Lower leg skin (tissue), 4 donors: Measurements from ENCODE around the gene NFIX. TPM values are rescaled to one million over a fixed set of nuclear protein-coding genes. Genes with fewer than 3 reads are reported as not detected.

Source experiments
- DNase-seq, 2 donors: peaks; one replicate each; pipeline ENCODE4 v3.0.0-alpha.2; 2019; ENCODE audit warnings: low spot score in 2 of 2
- H3K4me3 ChIP-seq: fragments of 200-600 bp; sonication (generic); 2 replicates; pipeline ENCODE4 v1.5.1; 2017; ENCODE audit warnings: mild to moderate bottlenecking, low read depth; ENCODE audit not compliant: poor library complexity, severe bottlenecking
- CTCF ChIP-seq, 3 donors: fragments of 450-650 bp; IDR thresholded peaks; one replicate each; pipeline ENCODE4 v1.5.1; 2016; ENCODE audit warnings: antibody characterized with exemption in 3 of 3, mild to moderate bottlenecking in 3 of 3, moderate library complexity in 2 of 3
- POLR2A ChIP-seq, 2 donors: fragments of 450-650 bp; IDR thresholded peaks; one replicate each; pipeline ENCODE4 v1.6.1; 2016 to 2017; ENCODE audit warnings: antibody characterized with exemption in 2 of 2, mild to moderate bottlenecking in 1 of 2, moderate library complexity in 1 of 2
- whole genome bisulfite sequencing, 2 donors: methylation state at CpG; one replicate each; pipeline ENCODE4 v1.1.5; 2018; 5-methylcytosine and 5-hydroxymethylcytosine counted together
- intact Hi-C: fragments of 100-400 bp; cut with DNase I; formaldehyde crosslinking; loops from one replicate; pipeline ENCODE4 v1.15.0; 2023; ENCODE audit warnings: low total_unique reads
- total RNA-seq, 4 donors: library from RNA; depleted of rRNA; stranded (reverse); fragments of >200 nt; gene quantifications; one replicate each; pipeline ENCODE4 v1.1.0, GENCODE V29; 2016

The NFIX gene
- total RNA-seq, 4 donors from 2014 or later: 119 to 177 (median 136) TPM

GRCh38 chr19:13066226-13066625 is 71.0 kb downstream of the NFIX start:
- WGBS, 2 donors: 59 to 60% methylated on average over 5 of the region's 5 CpGs
- no peak overlapping the region for H3K4me3 ChIP-seq
- intact Hi-C loops: loop anchor here (10.0 kb wide), 1 partner anchor 81 kb away; no protein-coding TSS in a partner anchor
- TF ChIP-seq CTCF (IDR thresholded peaks at IDR 0.05) (no peak), POLR2A (IDR thresholded peaks at IDR 0.05) (no peak)
- DNase-seq: no peak

GRCh38 chr19:13066933-13067807 is 71.9 kb downstream of the NFIX start:
- no peak for DNase-seq
- no peak for TF ChIP-seq POLR2A (IDR thresholded peaks at IDR 0.05)
- TF ChIP-seq CTCF (IDR thresholded peaks at IDR 0.05): no peak
- WGBS, 2 donors: 67 to 75% methylated on average over 13 to 17 of the region's 17 CpGs

GRCh38 chr19:13068085-13068846 is 73.0 kb downstream of the NFIX start:
- no peak for DNase-seq
- intact Hi-C loops: loop anchor here (10.0 kb wide), 1 partner anchor 83 kb away; no protein-coding TSS in a partner anchor

More at GRCh38 chr19:13066933-13067807, 71.9 kb downstream of the NFIX start:
- H3K4me3 ChIP-seq: no peak overlapping the region
- intact Hi-C loops: loop anchor here (10.0 kb wide), 1 partner anchor 82 kb away; no protein-coding TSS in a partner anchor

GRCh38 chr19:13069415-13070359 is 74.4 kb downstream of the NFIX start:
- intact Hi-C loops: loop anchor here (10.0 kb wide), 1 partner anchor 85 kb away; no protein-coding TSS in a partner anchor
- H3K4me3 ChIP-seq: no peak overlapping the region
- no peak for DNase-seq
- no peak for TF ChIP-seq CTCF (IDR thresholded peaks at IDR 0.05)
- TF ChIP-seq POLR2A (IDR thresholded peaks at IDR 0.05): no peak
- 55 to 56% methylated on average over 18 to 19 of the region's 20 CpGs for WGBS, 2 donors

More at GRCh38 chr19:13068085-13068846, 73.0 kb downstream of the NFIX start:
- WGBS, 2 donors: 46 to 57% methylated on average over 4 to 5 of the region's 6 CpGs
- TF ChIP-seq CTCF (IDR thresholded peaks at IDR 0.05) (no peak), POLR2A (IDR thresholded peaks at IDR 0.05) (no peak)
- no peak overlapping the region for H3K4me3 ChIP-seq
